PC-3 (cell line): ENCODE data around the gene TMTC2. TPM values are rescaled to one million over a fixed set of nuclear protein-coding genes. Genes with fewer than 3 reads are reported as not detected.

Experiments used
- ATAC-seq: fragments of 200-7000 bp; cut with Tn5 transposase; 2 replicates; pipeline ENCODE4 v1.9.1; 2020; ENCODE audit warnings: mild to moderate bottlenecking, moderate library complexity
- BruUV-seq: library from RNA; stranded (reverse); fragments of 400-500 nt; replicated peaks from 2 replicates; lab custom pipeline; 2021; lab: Mats Ljungman, UMichigan
- CTCF ChIA-PET: fragments of 300-600 bp; sonication (Branson Sonifier 250); formaldehyde crosslinking; loops from one replicate; lab custom pipeline; 2022; ENCODE audit warnings: antibody characterized with exemption; lab: Charles Lee
- POLR2A ChIA-PET: fragments of 300-600 bp; sonication (Branson Sonifier 250); formaldehyde crosslinking; loops from one replicate; lab custom pipeline; 2022; ENCODE audit warnings: antibody characterized with exemption; ENCODE audit not compliant: unreplicated experiment; lab: Charles Lee
- DNase-seq: peaks from one replicate; pipeline ENCODE4 v3.0.0-alpha.2; 2015
- H2AFZ ChIP-seq: fragments of 300-600 bp; sonication (generic); 2 replicates; pipeline ENCODE4 v1.6.0; 2016; ENCODE audit warnings: antibody characterized with exemption, low read length
- H3F3A ChIP-seq: fragments of 300-600 bp; sonication (generic); one replicate; pipeline ENCODE4 v1.6.0; 2017; ENCODE audit warnings: antibody characterized with exemption, low read length, control low read depth, mild to moderate bottlenecking; ENCODE audit not compliant: unreplicated experiment
- H3K27ac ChIP-seq: fragments of 300-600 bp; sonication (generic); 2 replicates; pipeline ENCODE4 v1.5.1; 2016; ENCODE audit warnings: mild to moderate bottlenecking, low read length
- H3K27me3 ChIP-seq: fragments of 300-600 bp; sonication (generic); 2 replicates; pipeline ENCODE4 v1.6.1; 2016; ENCODE audit warnings: low read length, mixed read lengths
- H3K36me3 ChIP-seq: fragments of 300-600 bp; sonication (generic); 2 replicates; pipeline ENCODE4 v1.6.1; 2016; ENCODE audit warnings: low read depth, mixed run types, low read length, mixed read lengths
- H3K4me1 ChIP-seq: fragments of 300-600 bp; sonication (generic); 2 replicates; pipeline ENCODE4 v1.5.1; 2016; ENCODE audit warnings: low read length; ENCODE audit not compliant: insufficient read depth
- H3K4me2 ChIP-seq: fragments of 300-600 bp; sonication (generic); 2 replicates; pipeline ENCODE4 v1.6.0; 2016; ENCODE audit warnings: low read length
- H3K4me3 ChIP-seq: fragments of 300-600 bp; sonication (generic); 2 replicates; pipeline ENCODE4 v1.5.1; 2016; ENCODE audit warnings: mild to moderate bottlenecking, low read length, mixed read lengths
- H3K79me2 ChIP-seq: fragments of 300-600 bp; sonication (generic); 2 replicates; pipeline ENCODE4 v1.6.1; 2017; ENCODE audit warnings: low read length, mixed read lengths
- H3K9ac ChIP-seq: fragments of 300-600 bp; sonication (generic); 2 replicates; pipeline ENCODE4 v1.6.0; 2016; ENCODE audit warnings: mild to moderate bottlenecking, low read length
- H3K9me2 ChIP-seq: fragments of 300-600 bp; sonication (generic); replicated peaks from 2 replicates; pipeline ENCODE4 v1.6.1; 2016; ENCODE audit warnings: mixed run types, low read length, mixed read lengths
- H3K9me3 ChIP-seq: fragments of 300-600 bp; sonication (generic); 2 replicates; pipeline ENCODE4 v1.6.1; 2016; ENCODE audit warnings: low read length, mixed read lengths
- H4K20me1 ChIP-seq: fragments of 300-600 bp; sonication (generic); 2 replicates; pipeline ENCODE4 v1.6.1; 2016; ENCODE audit warnings: low read length, mixed read lengths
- CTCF ChIP-seq: fragments of 300-600 bp; sonication (generic); conservative IDR thresholded peaks from 2 replicates; pipeline ENCODE4 v1.5.1; 2017; ENCODE audit warnings: antibody characterized with exemption, low read depth, mild to moderate bottlenecking, low read length
- EZH2 ChIP-seq: fragments of 300-600 bp; sonication (generic); IDR thresholded peaks from one replicate; pipeline ENCODE4 v1.6.1; 2017; ENCODE audit warnings: antibody characterized with exemption, mild to moderate bottlenecking, low read length; ENCODE audit not compliant: unreplicated experiment
- EZH2phosphoT487 ChIP-seq: fragments of 300-600 bp; sonication (generic); IDR thresholded peaks from 2 replicates; pipeline ENCODE4 v1.6.1; 2018; ENCODE audit warnings: mild to moderate bottlenecking, antibody characterized with exemption, low read length, borderline replicate concordance
- intact Hi-C: fragments of 100-400 bp; cut with micrococcal nuclease; formaldehyde crosslinking; loops from 2 replicates; pipeline ENCODE4 v1.9.0; 2023
- total RNA-seq: library from RNA; depleted of rRNA; stranded (reverse); fragments of >200 nt; gene quantifications from 2 replicates; pipeline ENCODE4 v1.2.3, GENCODE V29; 2014

The TMTC2 gene
- total RNA-seq, 1 experiment from 2014 or later: 10.7 TPM

- DNase-seq (no peak), ATAC-seq (no peak)
- intact Hi-C loops: no loop called here
- ChIA-PET POLR2A (interaction anchor here (0.5 kb wide), 1 partner anchor 188 kb away, joined by 4 read pairs; no protein-coding TSS in a partner anchor), CTCF (no interaction called here)
- TF ChIP-seq EZH2 (no peak), CTCF (no peak), EZH2phosphoT487 (no peak)
- Histone ChIP-seq H3K9me2 (no peaks in the 10 kb centered on the region), H3K9ac (no peak overlapping the region), H3K27ac (no peak overlapping the region), H3K79me2 (no peaks in the 10 kb centered on the region), H3K36me3 (no peaks in the 10 kb centered on the region), H3K4me3 (no peak overlapping the region), H3K4me1 (peaks cover 10% of the 10 kb centered on the region), H3K27me3 (no peaks in the 10 kb centered on the region), H3K4me2 (no peak overlapping the region), H4K20me1 (no peaks in the 10 kb centered on the region), H3F3A (no peaks in the 10 kb centered on the region), H2AFZ (no peak overlapping the region), H3K9me3 (no peaks in the 10 kb centered on the region)
- no TSS peak for BruUV-seq
Observed at GRCh38 chr12:82873951-82874350, 187.2 kb downstream of the TMTC2 start.

DNA sequence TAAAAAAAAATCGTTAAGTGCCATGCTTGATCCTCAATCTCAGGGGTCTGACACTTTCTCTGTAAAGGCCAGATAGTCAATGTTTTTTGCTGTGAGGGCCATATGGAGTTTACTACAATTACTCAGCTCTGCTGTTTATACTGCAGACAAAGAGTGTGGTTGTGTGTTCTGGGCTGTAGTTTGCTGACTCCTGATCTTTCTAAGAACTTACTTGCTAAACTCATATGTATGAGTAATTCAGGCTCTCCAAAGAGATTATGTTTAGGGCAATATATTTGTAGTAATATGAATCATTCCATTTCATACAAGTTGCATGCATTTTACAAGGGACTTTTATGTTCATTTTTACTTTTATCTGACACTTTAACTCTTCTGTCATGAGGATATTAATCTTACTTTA lies 188.2 kb downstream of the TMTC2 start:
- Histone ChIP-seq H3K9ac (no peak overlapping the region), H3K36me3 (no peaks in the 10 kb centered on the region), H3F3A (no peaks in the 10 kb centered on the region), H3K27ac (no peak overlapping the region), H3K9me3 (no peaks in the 10 kb centered on the region), H3K4me2 (no peak overlapping the region), H3K4me1 (peaks cover 10% of the 10 kb centered on the region), H3K9me2 (no peaks in the 10 kb centered on the region), H3K4me3 (no peak overlapping the region), H3K79me2 (no peaks in the 10 kb centered on the region), H4K20me1 (no peaks in the 10 kb centered on the region), H2AFZ (no peak overlapping the region), H3K27me3 (no peaks in the 10 kb centered on the region)
- ATAC-seq (peak; percentile 99), DNase-seq (peak; percentile 77)
- POLR2A ChIA-PET: no interaction called here
- intact Hi-C loops: loop anchor here (5.0 kb wide), 1 partner anchor 188 kb away; the partner anchor contains the start of gene TMTC2
- TF ChIP-seq EZH2phosphoT487: no peak
- CTCF ChIA-PET: no interaction called here
- no TSS peak for BruUV-seq

- TF ChIP-seq CTCF (no peak), EZH2 (no peak), EZH2phosphoT487 (no peak)
- H3K79me2 ChIP-seq: no peaks in the 10 kb centered on the region
- H3K4me2 ChIP-seq: no peak overlapping the region
- no peaks in the 10 kb centered on the region for H3K36me3 ChIP-seq
- H3K9me2 ChIP-seq: no peaks in the 10 kb centered on the region
- intact Hi-C loops: loop anchor here (5.0 kb wide), 1 partner anchor 189 kb away; the partner anchor contains the start of gene TMTC2
- no peak overlapping the region for H2AFZ ChIP-seq
- no TSS peak for BruUV-seq
- CTCF ChIA-PET: no interaction called here
- H3F3A ChIP-seq: no peaks in the 10 kb centered on the region
- H3K9ac ChIP-seq: no peak overlapping the region
- H3K4me3 ChIP-seq: no peak overlapping the region
- no peaks in the 10 kb centered on the region for H4K20me1 ChIP-seq
- H3K9me3 ChIP-seq: no peaks in the 10 kb centered on the region
- H3K27me3 ChIP-seq: no peaks in the 10 kb centered on the region
- no peak overlapping the region for H3K27ac ChIP-seq
- DNase-seq (no peak), ATAC-seq (no peak)
- peaks cover 10% of the 10 kb centered on the region for H3K4me1 ChIP-seq
- POLR2A ChIA-PET: no interaction called here
Observed at GRCh38 chr12:82876075-82876474, 189.4 kb downstream of the TMTC2 start.
